Panc1 (cell line): Measurements from ENCODE around the gene NYAP2. TPM values are rescaled to one million over a fixed set of nuclear protein-coding genes. Genes with fewer than 3 reads are reported as not detected.

Source experiments
- ATAC-seq: fragments of 200-7000 bp; cut with Tn5 transposase; 2 replicates; pipeline ENCODE4 v1.9.1; 2020; ENCODE audit warnings: mild to moderate bottlenecking, moderate library complexity
- BruUV-seq: library from RNA; stranded (reverse); fragments of 400-500 nt; replicated peaks from 2 replicates; lab custom pipeline; 2021; lab: Mats Ljungman, UMichigan
- CTCF ChIA-PET: fragments of 300-600 bp; sonication (Branson Sonifier 250); formaldehyde crosslinking; loops from one replicate; lab custom pipeline; 2022; ENCODE audit warnings: antibody characterized with exemption; lab: Charles Lee
- POLR2A ChIA-PET: fragments of 300-600 bp; sonication (Branson Sonifier 250); formaldehyde crosslinking; loops from one replicate; lab custom pipeline; 2022; ENCODE audit warnings: antibody characterized with exemption; lab: Charles Lee
- DNase-seq: peaks from one replicate; pipeline ENCODE4 v3.0.0-alpha.2; 2010; ENCODE audit warnings: low read depth, low spot score
- H3K27ac ChIP-seq: 2 replicates; pipeline ENCODE4 v1.5.1; 2011; ENCODE audit warnings: mild to moderate bottlenecking, low read length, inconsistent platforms
- H3K27me3 ChIP-seq: fragments of 200-500 bp; sonication (Bioruptor generic); 2 replicates; pipeline ENCODE4 v1.6.0; 2014; ENCODE audit warnings: low read length, inconsistent platforms; ENCODE audit not compliant: control insufficient read depth, insufficient read depth
- H3K36me3 ChIP-seq: fragments of 200-500 bp; sonication (Bioruptor generic); 2 replicates; pipeline ENCODE4 v1.5.1; 2014; ENCODE audit warnings: inconsistent platforms, mild to moderate bottlenecking, low read length, moderate library complexity; ENCODE audit not compliant: control insufficient read depth, insufficient read depth
- H3K4me1 ChIP-seq: 2 replicates; pipeline ENCODE4 v1.5.1; 2011; ENCODE audit warnings: inconsistent platforms, mild to moderate bottlenecking, low read length, moderate library complexity; ENCODE audit not compliant: control insufficient read depth, insufficient read depth
- H3K4me3 ChIP-seq, 2 experiments: 2 replicates each; pipeline ENCODE4 v1.5.1; 2011 to 2012; ENCODE audit warnings: low read depth in 2 of 2, low read length in 2 of 2, mild to moderate bottlenecking in 2 of 2, inconsistent platforms in 1 of 2, moderate library complexity in 1 of 2
- H3K9me3 ChIP-seq: fragments of 200-500 bp; sonication (Bioruptor generic); 2 replicates; pipeline ENCODE4 v1.5.1; 2014; ENCODE audit warnings: low read depth, mild to moderate bottlenecking, inconsistent platforms, low read length, moderate library complexity; ENCODE audit not compliant: control insufficient read depth, insufficient read depth
- POLR2AphosphoS5 ChIP-seq: IDR thresholded peaks from 2 replicates; pipeline ENCODE4 v1.6.1; 2012; ENCODE audit warnings: mild to moderate bottlenecking, low read depth, low read length, moderate library complexity
- REST ChIP-seq, 2 experiments: IDR thresholded peaks; 2 replicates each; pipeline ENCODE4 v1.6.1; 2011 to 2012; ENCODE audit warnings: low read depth in 2 of 2, control low read depth in 1 of 2, low read length in 1 of 2, mild to moderate bottlenecking in 1 of 2, moderate library complexity in 1 of 2; ENCODE audit not compliant: insufficient read depth in 1 of 2
- SIN3A ChIP-seq: IDR thresholded peaks from 2 replicates; pipeline ENCODE4 v1.6.1; 2012; ENCODE audit warnings: low read depth, mild to moderate bottlenecking, low read length, moderate library complexity, borderline replicate concordance; ENCODE audit not compliant: insufficient read depth
- TCF7L2 ChIP-seq: IDR thresholded peaks from 2 replicates; pipeline ENCODE4 v1.6.1; 2011; ENCODE audit warnings: mild to moderate bottlenecking, low read depth, low read length, inconsistent platforms
- in situ Hi-C: cut with HindIII; loops from 2 replicates; pipeline ENCODE4 v1.10.0; 2016; ENCODE audit warnings: low sequenced_read_pairs, low pct_unique_long_range_greater_than_20kb
- intact Hi-C: fragments of 100-400 bp; cut with micrococcal nuclease; formaldehyde crosslinking; loops from one replicate; pipeline ENCODE4 v1.10.0; 2022; ENCODE audit not compliant: unreplicated experiment
- total RNA-seq: library from RNA; stranded (reverse); gene quantifications from one replicate; pipeline ENCODE4 v1.2.1, GENCODE V29; 2021; ENCODE audit not compliant: unreplicated experiment
- TF ChIP-seq, protein P1 (sequence below): fragments of 450-650 bp; IDR thresholded peaks from 2 replicates; pipeline ENCODE4 v1.5.1; 2017; ENCODE audit warnings: mild to moderate bottlenecking

The NYAP2 gene
- total RNA-seq, 1 experiment from 2014 or later, result not detected

DNA sequence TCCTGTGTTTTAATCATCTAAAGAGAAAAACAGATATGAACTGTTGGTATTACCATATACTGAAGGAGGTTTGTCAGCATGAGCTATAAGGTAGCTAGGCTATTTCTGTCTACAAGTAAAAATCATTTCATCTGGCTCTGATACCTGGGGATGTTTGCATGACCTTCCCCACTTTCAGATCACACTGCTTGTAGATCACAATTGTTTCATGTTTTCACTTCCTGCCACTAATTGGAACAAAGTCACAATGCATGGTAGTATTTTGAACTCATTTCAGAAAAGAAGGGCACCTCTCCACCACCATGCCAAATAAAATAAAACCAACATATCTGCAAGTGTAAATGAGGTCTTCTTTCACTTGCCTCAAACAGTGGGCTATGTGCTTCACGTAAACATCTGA, 37.8 kb downstream of the NYAP2 start:
- no peaks in the 10 kb centered on the region for H3K4me1 ChIP-seq
- H3K36me3 ChIP-seq, result no peaks in the 10 kb centered on the region
- DNase-seq (no peak), ATAC-seq (no peak)
- no peaks in the 10 kb centered on the region for H3K27me3 ChIP-seq
- ChIA-PET POLR2A (no interaction called here), CTCF (no interaction called here)
- H3K27ac ChIP-seq, result no peak overlapping the region
- no peak overlapping the region for H3K4me3 ChIP-seq
- no TSS peak for BruUV-seq
- TF ChIP-seq, protein P1, sequence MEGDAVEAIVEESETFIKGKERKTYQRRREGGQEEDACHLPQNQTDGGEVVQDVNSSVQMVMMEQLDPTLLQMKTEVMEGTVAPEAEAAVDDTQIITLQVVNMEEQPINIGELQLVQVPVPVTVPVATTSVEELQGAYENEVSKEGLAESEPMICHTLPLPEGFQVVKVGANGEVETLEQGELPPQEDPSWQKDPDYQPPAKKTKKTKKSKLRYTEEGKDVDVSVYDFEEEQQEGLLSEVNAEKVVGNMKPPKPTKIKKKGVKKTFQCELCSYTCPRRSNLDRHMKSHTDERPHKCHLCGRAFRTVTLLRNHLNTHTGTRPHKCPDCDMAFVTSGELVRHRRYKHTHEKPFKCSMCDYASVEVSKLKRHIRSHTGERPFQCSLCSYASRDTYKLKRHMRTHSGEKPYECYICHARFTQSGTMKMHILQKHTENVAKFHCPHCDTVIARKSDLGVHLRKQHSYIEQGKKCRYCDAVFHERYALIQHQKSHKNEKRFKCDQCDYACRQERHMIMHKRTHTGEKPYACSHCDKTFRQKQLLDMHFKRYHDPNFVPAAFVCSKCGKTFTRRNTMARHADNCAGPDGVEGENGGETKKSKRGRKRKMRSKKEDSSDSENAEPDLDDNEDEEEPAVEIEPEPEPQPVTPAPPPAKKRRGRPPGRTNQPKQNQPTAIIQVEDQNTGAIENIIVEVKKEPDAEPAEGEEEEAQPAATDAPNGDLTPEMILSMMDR, result no peak
- no peak for TF ChIP-seq SIN3A
- no peak for TF ChIP-seq TCF7L2
- in situ Hi-C loops, result no loop called here
- no peaks in the 10 kb centered on the region for H3K9me3 ChIP-seq
- intact Hi-C loops, result no loop called here

- no TSS peak for BruUV-seq
- Histone ChIP-seq H3K27me3 (no peaks in the 10 kb centered on the region), H3K27ac (no peak overlapping the region), H3K4me3 (no peak overlapping the region), H3K9me3 (no peaks in the 10 kb centered on the region), H3K36me3 (no peaks in the 10 kb centered on the region), H3K4me1 (no peaks in the 10 kb centered on the region)
- ChIA-PET POLR2A (no interaction called here), CTCF (no interaction called here)
- no peak for ATAC-seq
- intact Hi-C loops, result no loop called here
- in situ Hi-C loops, result no loop called here
- TF ChIP-seq TCF7L2 (no peak), SIN3A (no peak), POLR2AphosphoS5 (no peak), REST (IDR thresholded peaks at IDR 0.05; ENCODE audit: insufficient read depth in 1 of 2, low read depth in 2 of 2, low read length in 1 of 2) (no peak)
- TF ChIP-seq, protein P1, result no peak
- DNase-seq, result no peak
These were observed 38.7 kb downstream of the NYAP2 start for GRCh38 chr2:225438248-225438647.
